ENCODE results near the gene BET1.

The BET1 gene

GRCh38 chr7:94022550-94022949 lies 18.4 kb upstream of the BET1 start:
- ATAC-seq (ENCODE audit: low read depth) = no peak
- no peak for TF ChIP-seq CTCF (IDR thresholded peaks at IDR 0.05; ENCODE audit: poor library complexity, severe bottlenecking)

DNA sequence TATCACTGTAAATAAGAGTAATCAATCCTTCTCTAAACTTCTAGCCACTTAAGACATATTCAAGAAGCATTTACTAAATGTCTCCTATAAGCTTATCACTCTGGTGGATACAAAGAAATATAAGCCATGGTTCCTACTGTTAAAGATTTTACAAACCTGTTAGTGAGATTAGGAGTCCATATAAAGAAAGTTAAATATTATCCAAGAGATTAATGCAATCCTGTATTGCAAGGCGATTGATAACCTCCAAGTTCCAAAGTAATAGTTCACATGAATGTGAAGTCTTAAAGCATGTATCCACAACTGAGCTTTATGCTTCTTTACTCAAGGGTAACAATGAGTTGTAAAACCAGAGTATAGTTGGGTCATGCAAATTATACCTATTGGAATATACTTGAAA lies 12.6 kb upstream of the BET1 start:
- Histone ChIP-seq H3K9me3 (ENCODE audit: severe bottlenecking) (no peaks in the 10 kb centered on the region), H3K27ac (ENCODE audit: poor library complexity, severe bottlenecking) (no peak overlapping the region), H3K27me3 (ENCODE audit: insufficient read depth, poor library complexity, severe bottlenecking) (no peaks in the 10 kb centered on the region), H3K4me1 (ENCODE audit: insufficient read depth, poor library complexity, severe bottlenecking) (no peaks in the 10 kb centered on the region), H3K36me3 (ENCODE audit: low read depth) (no peaks in the 10 kb centered on the region), H3K4me3 (ENCODE audit: severe bottlenecking) (no peak overlapping the region)
- TF ChIP-seq CTCF (IDR thresholded peaks at IDR 0.05; ENCODE audit: poor library complexity, severe bottlenecking) = no peak
- no peak for DNase-seq (ENCODE audit: low spot score)
- no peak for ATAC-seq (ENCODE audit: low read depth)

More at GRCh38 chr7:94022550-94022949, 18.4 kb upstream of the BET1 start:
- Histone ChIP-seq H3K4me3 (ENCODE audit: severe bottlenecking) (no peak overlapping the region), H3K27me3 (ENCODE audit: insufficient read depth, poor library complexity, severe bottlenecking) (no peaks in the 10 kb centered on the region), H3K9me3 (ENCODE audit: severe bottlenecking) (no peaks in the 10 kb centered on the region), H3K36me3 (ENCODE audit: low read depth) (no peaks in the 10 kb centered on the region), H3K27ac (ENCODE audit: poor library complexity, severe bottlenecking) (no peak overlapping the region), H3K4me1 (ENCODE audit: insufficient read depth, poor library complexity, severe bottlenecking) (no peaks in the 10 kb centered on the region)
- no peak for DNase-seq (ENCODE audit: low spot score)

DNA sequence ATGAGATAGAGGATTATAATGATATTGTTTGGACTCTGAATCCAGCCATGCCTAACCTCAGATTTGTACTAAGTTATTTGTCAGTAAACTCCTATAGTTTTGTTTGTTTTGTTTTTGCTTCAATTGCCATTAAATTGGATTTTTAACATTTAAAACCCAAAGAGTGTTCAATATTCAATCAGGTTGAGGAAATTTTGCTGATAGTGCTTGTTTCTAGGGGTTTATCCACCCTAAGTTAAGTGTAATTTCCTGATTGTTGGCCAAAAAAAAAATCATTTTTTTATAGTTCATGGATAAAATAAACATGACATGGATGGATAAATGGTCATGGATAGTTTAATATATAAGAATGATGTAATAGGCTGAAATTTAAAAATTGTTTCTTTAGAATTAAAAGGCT lies 11.4 kb upstream of the BET1 start:
- ATAC-seq (ENCODE audit: low read depth) (no peak), DNase-seq (ENCODE audit: low spot score) (no peak)
- no peaks in the 10 kb centered on the region for H3K9me3 ChIP-seq (ENCODE audit: severe bottlenecking)
- no peaks in the 10 kb centered on the region for H3K27me3 ChIP-seq (ENCODE audit: insufficient read depth, poor library complexity, severe bottlenecking)
- H3K36me3 ChIP-seq (ENCODE audit: low read depth) = no peaks in the 10 kb centered on the region
- H3K4me1 ChIP-seq (ENCODE audit: insufficient read depth, poor library complexity, severe bottlenecking) = no peaks in the 10 kb centered on the region
- no peak for TF ChIP-seq CTCF (IDR thresholded peaks at IDR 0.05; ENCODE audit: poor library complexity, severe bottlenecking)
- H3K27ac ChIP-seq (ENCODE audit: poor library complexity, severe bottlenecking) = no peak overlapping the region
- no peak overlapping the region for H3K4me3 ChIP-seq (ENCODE audit: severe bottlenecking)

- ATAC-seq (ENCODE audit: low read depth) = no peak
- Histone ChIP-seq H3K27me3 (ENCODE audit: insufficient read depth, poor library complexity, severe bottlenecking) (no peaks in the 10 kb centered on the region), H3K4me1 (ENCODE audit: insufficient read depth, poor library complexity, severe bottlenecking) (no peaks in the 10 kb centered on the region), H3K9me3 (ENCODE audit: severe bottlenecking) (no peaks in the 10 kb centered on the region), H3K36me3 (ENCODE audit: low read depth) (no peaks in the 10 kb centered on the region), H3K4me3 (ENCODE audit: severe bottlenecking) (no peak overlapping the region), H3K27ac (ENCODE audit: poor library complexity, severe bottlenecking) (no peak overlapping the region)
- no peak for DNase-seq (ENCODE audit: low spot score)
- TF ChIP-seq CTCF (IDR thresholded peaks at IDR 0.05; ENCODE audit: poor library complexity, severe bottlenecking) = no peak
These were observed 8.6 kb upstream of the BET1 start for GRCh38 chr7:94012746-94013145.

- DNase-seq (ENCODE audit: low spot score) = no peak
- H3K36me3 ChIP-seq (ENCODE audit: low read depth) = no peaks in the 10 kb centered on the region
- H3K27ac ChIP-seq (ENCODE audit: poor library complexity, severe bottlenecking) = no peak overlapping the region
- H3K4me1 ChIP-seq (ENCODE audit: insufficient read depth, poor library complexity, severe bottlenecking) = no peaks in the 10 kb centered on the region
- no peaks in the 10 kb centered on the region for H3K27me3 ChIP-seq (ENCODE audit: insufficient read depth, poor library complexity, severe bottlenecking)
- no peak for TF ChIP-seq CTCF (IDR thresholded peaks at IDR 0.05; ENCODE audit: poor library complexity, severe bottlenecking)
- ATAC-seq (ENCODE audit: low read depth) = no peak
- no peak overlapping the region for H3K4me3 ChIP-seq (ENCODE audit: severe bottlenecking)
- no peaks in the 10 kb centered on the region for H3K9me3 ChIP-seq (ENCODE audit: severe bottlenecking)
These were observed 7.7 kb upstream of the BET1 start for GRCh38 chr7:94011714-94012353.
